Measurements from ENCODE around the gene MT1M.
A peak's percentile ranks its signal among the peaks of the same experiment; 100 is the strongest.
"Not testable (repeated sequence)": the region's sequence is repeated elsewhere in the genome, so short reads cannot be mapped to it uniquely, and the experiment has no call there.

The MT1M gene

GRCh38 chr16:56670620-56670934, 38.1 kb downstream of the MT1M start:
- DNase-seq (ENCODE audit: low read depth) = no peak
- no peak overlapping the region for H3K4me3 ChIP-seq (ENCODE audit: low read length)
- no peak for TF ChIP-seq CTCF (conservative IDR thresholded peaks at IDR 0.05; ENCODE audit: low read depth, low read length)

- H3K4me3 ChIP-seq (ENCODE audit: low read length); DNase-seq (ENCODE audit: low read depth): not testable (repeated sequence)
These were observed 39.2 kb downstream of the MT1M start for GRCh38 chr16:56671691-56672090.

- DNase-seq (ENCODE audit: low read depth); H3K4me3 ChIP-seq (ENCODE audit: low read length): not testable (repeated sequence)
These were observed 39.7 kb downstream of the MT1M start for GRCh38 chr16:56672171-56672570.

- TF ChIP-seq CTCF (conservative IDR thresholded peaks at IDR 0.05; ENCODE audit: low read depth, low read length) = no peak
- H3K4me3 ChIP-seq (ENCODE audit: low read length) = no peak overlapping the region
- DNase-seq (ENCODE audit: low read depth) = no peak
These were observed 40.5 kb downstream of the MT1M start for GRCh38 chr16:56672761-56673536.

- no peak overlapping the region for H3K4me3 ChIP-seq (ENCODE audit: low read length)
- DNase-seq (ENCODE audit: low read depth) = no peak
- peak; percentile 72 for TF ChIP-seq CTCF (conservative IDR thresholded peaks at IDR 0.05; ENCODE audit: low read depth, low read length)
These were observed 41.5 kb downstream of the MT1M start for GRCh38 chr16:56673921-56674320.

- H3K4me3 ChIP-seq (ENCODE audit: low read length); DNase-seq (ENCODE audit: low read depth): not testable (repeated sequence)
These were observed 42.1 kb downstream of the MT1M start for GRCh38 chr16:56674570-56674969.

GRCh38 chr16:56675685-56676210, 43.3 kb downstream of the MT1M start:
- peak overlapping the region; percentile 24 for H3K4me3 ChIP-seq (ENCODE audit: low read length)
- DNase-seq (ENCODE audit: low read depth) = no peak
- no peak for TF ChIP-seq CTCF (conservative IDR thresholded peaks at IDR 0.05; ENCODE audit: low read depth, low read length)

- no peak for TF ChIP-seq CTCF (conservative IDR thresholded peaks at IDR 0.05; ENCODE audit: low read depth, low read length)
- H3K4me3 ChIP-seq (ENCODE audit: low read length) = no peak overlapping the region
- no peak for DNase-seq (ENCODE audit: low read depth)
These were observed 45.0 kb downstream of the MT1M start for GRCh38 chr16:56677474-56677873.

Data from retinal pigment epithelial cell (primary cell).